Endodermal cell (in vitro differentiated cells): Measurements from ENCODE around the gene PPIL6. TPM values are rescaled to one million over a fixed set of nuclear protein-coding genes. Genes with fewer than 3 reads are reported as not detected.

Experiments used
- DNase-seq: peaks from one replicate; pipeline ENCODE4 v3.0.0-alpha.2; 2017
- H3K27ac ChIP-seq: 2 replicates; pipeline ENCODE4 v1.5.1; 2013; ENCODE audit warnings: mild to moderate bottlenecking, low read depth, low read length, moderate library complexity
- H3K27me3 ChIP-seq: 2 replicates; pipeline ENCODE4 v1.6.1; 2013; ENCODE audit warnings: mild to moderate bottlenecking, low read length, moderate library complexity; ENCODE audit not compliant: insufficient read depth, control insufficient read depth, poor library complexity, severe bottlenecking
- H3K36me3 ChIP-seq: 2 replicates; pipeline ENCODE4 v1.7.0; 2013; ENCODE audit warnings: mild to moderate bottlenecking, low read length, moderate library complexity; ENCODE audit not compliant: control insufficient read depth, insufficient read depth
- H3K4me1 ChIP-seq: one replicate; pipeline ENCODE4 v1.7.0; 2013; ENCODE audit warnings: low read length; ENCODE audit not compliant: control insufficient read depth, insufficient read depth
- H3K4me3 ChIP-seq: 2 replicates; pipeline ENCODE4 v1.5.1; 2013; ENCODE audit warnings: mild to moderate bottlenecking, low read length, moderate library complexity
- H3K9ac ChIP-seq: 2 replicates; pipeline ENCODE4 v1.6.1; 2013; ENCODE audit warnings: mild to moderate bottlenecking, low read length, moderate library complexity; ENCODE audit not compliant: poor library complexity, severe bottlenecking; ENCODE audit errors: extremely low read depth
- H3K9me3 ChIP-seq: 2 replicates; pipeline ENCODE4 v1.6.1; 2013; ENCODE audit warnings: mild to moderate bottlenecking, low read length, moderate library complexity; ENCODE audit not compliant: control insufficient read depth
- H3K27ac Mint-ChIP-seq: 2 replicates; pipeline ENCODE4 v1.8.0; 2020; ENCODE audit warnings: mixed read lengths
- H3K27me3 Mint-ChIP-seq: 2 replicates; pipeline ENCODE4 v1.8.0; 2021; ENCODE audit warnings: mild to moderate bottlenecking, mixed read lengths; ENCODE audit not compliant: insufficient read depth
- H3K36me3 Mint-ChIP-seq: 2 replicates; pipeline ENCODE4 v1.8.0; 2020; ENCODE audit warnings: low read depth, mixed read lengths
- H3K4me1 Mint-ChIP-seq: 2 replicates; pipeline ENCODE4 v1.8.0; 2020; ENCODE audit warnings: mixed read lengths
- H3K4me3 Mint-ChIP-seq: 2 replicates; pipeline ENCODE4 v1.8.0; 2020; ENCODE audit warnings: mild to moderate bottlenecking, moderate library complexity, mixed read lengths
- H3K9me3 Mint-ChIP-seq: 2 replicates; pipeline ENCODE4 v1.8.0; 2020; ENCODE audit warnings: mild to moderate bottlenecking, mixed read lengths
- WGBS, 2 experiments: methylation state at CpG; one replicate each; pipeline versions ENCODE4 v1.1.5 to v1.1.7; 2013; ENCODE audit warnings: missing lambda C conversion rate in 2 of 2, mixed read lengths in 1 of 2; ENCODE audit not compliant: insufficient coverage in 1 of 2, insufficient read length in 1 of 2; 5-methylcytosine and 5-hydroxymethylcytosine counted together
- total RNA-seq, 2 donors: library from RNA; stranded (reverse); fragmentation: NEBNext Ultra II Directional in 1 of 2; extraction: Animal tissue kit (Norgen Biotek cat#: 25700) in 1 of 2; gene quantifications; 2 replicates in 1 of 2; 3 replicates in 1 of 2; pipeline ENCODE4 v1.2.1, GENCODE V29; 2021
- TF ChIP-seq, protein P1 (sequence below): fragments of 200-600 bp; sonication (generic); conservative IDR thresholded peaks from 2 replicates; pipeline ENCODE4 v1.5.0; 2021; ENCODE audit warnings: antibody characterized with exemption, mild to moderate bottlenecking

PPIL6 gene
- total RNA-seq, 2 donors from 2014 or later, result 2.2 to 2.9 TPM

DNA sequence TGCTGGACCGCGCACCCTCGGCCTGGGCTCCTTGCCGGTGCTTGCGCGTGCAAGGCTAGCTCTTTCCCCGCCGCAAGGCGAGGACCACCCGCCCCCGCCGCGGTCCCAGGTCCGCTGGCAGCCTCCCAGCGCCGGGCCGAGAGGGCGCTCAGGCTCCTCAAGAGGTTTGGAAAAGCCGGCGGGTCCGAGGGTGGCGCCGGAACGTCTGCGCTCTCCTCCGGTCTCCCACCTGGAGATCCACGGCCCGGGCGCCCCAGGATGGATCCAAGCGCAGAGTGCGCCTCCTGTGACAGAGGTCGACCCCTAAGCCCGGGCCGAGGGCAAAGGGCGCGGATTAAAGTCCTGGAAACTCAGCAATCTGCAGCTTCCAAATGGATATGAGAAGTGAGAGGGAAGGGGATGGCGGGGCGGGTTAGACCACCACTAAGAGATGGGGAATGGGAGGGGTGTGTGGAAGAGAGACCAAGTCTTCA is 15.7 kb upstream of the PPIL6 start:
- no peak overlapping the region for H3K27ac Mint-ChIP-seq
- H3K36me3 Mint-ChIP-seq, result peaks cover 5% of the 10 kb centered on the region
- H3K4me3 Mint-ChIP-seq, result peak overlapping the region; percentile 79
- DNase-seq, result peak; percentile 84
- peaks cover 2% of the 10 kb centered on the region for H3K9me3 Mint-ChIP-seq
- H3K27me3 Mint-ChIP-seq, result peaks cover 40% of the 10 kb centered on the region
- H3K4me1 ChIP-seq, result peaks cover 9% of the 10 kb centered on the region
- WGBS, 2 experiments, result 4 to 9% methylated on average over 16 to 38 of the region's 38 CpGs
- H3K27ac ChIP-seq, result peak overlapping the region; percentile 38
- TF ChIP-seq, protein P1, sequence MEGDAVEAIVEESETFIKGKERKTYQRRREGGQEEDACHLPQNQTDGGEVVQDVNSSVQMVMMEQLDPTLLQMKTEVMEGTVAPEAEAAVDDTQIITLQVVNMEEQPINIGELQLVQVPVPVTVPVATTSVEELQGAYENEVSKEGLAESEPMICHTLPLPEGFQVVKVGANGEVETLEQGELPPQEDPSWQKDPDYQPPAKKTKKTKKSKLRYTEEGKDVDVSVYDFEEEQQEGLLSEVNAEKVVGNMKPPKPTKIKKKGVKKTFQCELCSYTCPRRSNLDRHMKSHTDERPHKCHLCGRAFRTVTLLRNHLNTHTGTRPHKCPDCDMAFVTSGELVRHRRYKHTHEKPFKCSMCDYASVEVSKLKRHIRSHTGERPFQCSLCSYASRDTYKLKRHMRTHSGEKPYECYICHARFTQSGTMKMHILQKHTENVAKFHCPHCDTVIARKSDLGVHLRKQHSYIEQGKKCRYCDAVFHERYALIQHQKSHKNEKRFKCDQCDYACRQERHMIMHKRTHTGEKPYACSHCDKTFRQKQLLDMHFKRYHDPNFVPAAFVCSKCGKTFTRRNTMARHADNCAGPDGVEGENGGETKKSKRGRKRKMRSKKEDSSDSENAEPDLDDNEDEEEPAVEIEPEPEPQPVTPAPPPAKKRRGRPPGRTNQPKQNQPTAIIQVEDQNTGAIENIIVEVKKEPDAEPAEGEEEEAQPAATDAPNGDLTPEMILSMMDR, result peak; percentile 41
- H3K4me1 Mint-ChIP-seq, result peaks cover 33% of the 10 kb centered on the region
- peak overlapping the region; percentile 77 for H3K4me3 ChIP-seq
- H3K36me3 ChIP-seq, result peaks cover under 1% of the 10 kb centered on the region
- H3K9me3 ChIP-seq, result peaks cover 2% of the 10 kb centered on the region
- peaks cover 32% of the 10 kb centered on the region for H3K27me3 ChIP-seq
- no peak overlapping the region for H3K9ac ChIP-seq

DNA sequence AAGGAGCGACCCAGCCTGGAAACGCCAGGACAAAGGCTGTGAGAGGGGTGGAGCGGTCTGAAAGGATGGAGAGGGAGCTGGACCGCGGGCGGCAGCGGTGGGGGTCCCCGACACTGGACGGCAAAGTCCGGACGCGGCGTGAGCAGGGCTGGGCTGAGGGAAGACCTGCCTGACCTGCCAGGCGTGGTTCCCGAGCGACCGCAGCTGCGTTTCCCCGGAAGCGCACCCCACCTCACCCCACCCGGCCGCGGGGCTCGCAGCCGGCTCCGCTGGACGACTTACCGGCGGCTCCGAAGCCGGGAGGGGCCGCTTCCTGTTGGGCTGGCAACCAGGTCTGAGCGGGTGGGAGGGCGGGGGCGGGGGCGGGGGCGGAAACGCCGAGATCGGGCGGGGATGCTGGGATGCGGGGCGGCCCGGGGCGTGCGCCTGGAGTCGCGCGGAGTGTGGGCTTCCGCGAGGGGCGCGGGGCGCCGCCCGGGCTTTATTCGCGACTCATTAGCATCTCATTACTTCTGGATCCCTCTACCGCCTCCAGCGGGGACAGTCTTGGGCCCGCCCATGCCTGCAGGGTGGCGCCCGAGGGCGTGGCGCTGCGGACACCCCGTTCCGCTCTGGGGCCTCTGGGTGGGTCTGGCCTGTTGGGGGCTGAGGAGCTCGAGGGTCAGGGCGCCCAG is 15.1 kb upstream of the PPIL6 start, which contains the start of gene MICAL1:
MICAL1 (minus strand) TSS at position 336 of the 674 bp plus-strand sequence. CDS start 1,576 bp downstream, outside the sequence.
- peak within 1 kb of the TSS; percentile 80 for H3K4me3 ChIP-seq
- H3K4me1 ChIP-seq, result peaks cover 9% of the 10 kb centered on the region
- no peaks in the 10 kb centered on the region for H3K9me3 ChIP-seq
- TF ChIP-seq, protein P1, result peak; percentile 54
- peak; percentile 89 for DNase-seq
- peaks cover 33% of the 10 kb centered on the region for H3K4me1 Mint-ChIP-seq
- no peaks in the 10 kb centered on the region for H3K36me3 ChIP-seq
- peak within 1 kb of the TSS; percentile 20 for H3K9ac ChIP-seq
- no peak within 1 kb of the TSS for H3K27ac Mint-ChIP-seq
- H3K27ac ChIP-seq, result peak within 1 kb of the TSS; percentile 78
- 0% methylated on average over 8 to 70 of the region's 70 CpGs for WGBS, 2 experiments
- H3K36me3 Mint-ChIP-seq, result peaks cover 1% of the 10 kb centered on the region
- H3K4me3 Mint-ChIP-seq, result peak within 1 kb of the TSS; percentile 79
- H3K27me3 Mint-ChIP-seq, result peaks cover 40% of the 10 kb centered on the region
- H3K9me3 Mint-ChIP-seq, result no peaks in the 10 kb centered on the region
- H3K27me3 ChIP-seq, result peaks cover 32% of the 10 kb centered on the region

DNA sequence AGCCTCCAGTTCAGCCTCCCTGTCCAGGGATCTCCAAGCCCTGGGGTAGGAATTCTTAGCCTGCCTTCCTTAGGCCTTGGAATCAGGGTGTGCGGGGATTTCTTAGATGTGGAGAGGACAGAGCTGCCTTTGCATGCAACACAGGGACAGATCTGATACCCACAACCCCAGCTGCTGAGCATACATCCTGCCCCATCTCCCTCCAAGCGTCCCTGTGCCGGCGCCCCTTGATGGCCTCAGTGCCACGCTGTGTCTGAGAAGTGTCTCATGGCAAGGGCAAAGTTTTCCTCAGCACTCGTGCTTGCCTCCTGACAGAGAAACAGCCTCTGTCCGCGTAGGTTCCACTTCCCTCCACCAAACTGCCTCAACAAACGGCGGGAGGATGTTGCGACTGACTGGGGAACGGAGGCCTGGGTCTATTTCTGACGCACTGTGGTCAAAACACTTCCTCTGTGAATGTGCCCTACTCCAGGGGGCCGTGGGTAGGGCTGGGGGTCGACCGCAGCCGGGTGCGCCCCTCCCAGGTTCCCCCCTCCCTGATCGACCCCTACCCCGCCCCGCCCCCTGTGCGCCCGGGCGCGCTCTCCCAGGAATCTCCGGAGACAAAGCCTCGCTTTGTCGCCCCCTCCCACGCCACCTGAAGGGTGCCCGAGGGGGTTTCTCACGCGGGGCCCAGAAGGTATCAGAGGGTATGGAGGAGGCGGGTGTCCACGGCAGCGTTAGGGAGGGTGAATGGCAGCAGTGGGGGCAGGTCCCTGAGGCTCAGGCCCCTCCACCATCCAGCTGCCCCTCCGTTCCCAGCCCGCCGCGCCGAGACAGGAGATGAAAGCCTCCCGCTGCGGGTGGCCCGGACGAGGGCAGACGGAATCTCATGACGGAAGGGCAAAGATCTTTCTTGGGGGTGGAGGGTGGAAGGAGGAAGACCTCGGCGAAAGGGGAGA is 14.3 kb upstream of the PPIL6 start:
- no peaks in the 10 kb centered on the region for H3K9me3 ChIP-seq
- no peak for DNase-seq
- peak overlapping the region; percentile 20 for H3K9ac ChIP-seq
- Mint-ChIP-seq H3K4me3 (peak overlapping the region; percentile 79), H3K36me3 (peaks cover 1% of the 10 kb centered on the region), H3K4me1 (peaks cover 30% of the 10 kb centered on the region), H3K27me3 (peaks cover 40% of the 10 kb centered on the region), H3K9me3 (no peaks in the 10 kb centered on the region), H3K27ac (no peak overlapping the region)
- peak overlapping the region; percentile 80 for H3K4me3 ChIP-seq
- peaks cover 6% of the 10 kb centered on the region for H3K4me1 ChIP-seq
- H3K27me3 ChIP-seq, result peaks cover 32% of the 10 kb centered on the region
- 12 to 13% methylated on average over 7 to 48 of the region's 48 CpGs for WGBS, 2 experiments
- TF ChIP-seq, protein P1, result no peak
- H3K36me3 ChIP-seq, result no peaks in the 10 kb centered on the region
- peak overlapping the region; percentile 78 for H3K27ac ChIP-seq
